Gastroesophageal sphincter (tissue), 4 donors: ENCODE results near the gene CCDC170. TPM values are rescaled to one million over a fixed set of nuclear protein-coding genes. Genes with fewer than 3 reads are reported as not detected.

Experiments
- ATAC-seq: fragments of 150-250 bp; one replicate; pipeline ENCODE4 v1.9.1; 2016; ENCODE audit warnings: mild to moderate bottlenecking, moderate library complexity
- H3K27ac ChIP-seq, 4 donors: fragments of 200-600 bp; sonication (generic) in 3 of 4; 1 replicate in 3 of 4; 2 replicates in 1 of 4; pipeline ENCODE4 v1.5.1; 2016 to 2019
- H3K27me3 ChIP-seq: fragments of 200-600 bp; sonication (generic); one replicate; pipeline ENCODE4 v1.5.1; 2019
- H3K36me3 ChIP-seq, 2 donors: fragments of 200-600 bp; sonication (generic); one replicate each; pipeline ENCODE4 v1.5.1; 2019; ENCODE audit warnings: control low read depth in 1 of 2
- H3K4me1 ChIP-seq, 3 donors: fragments of 200-600 bp; sonication (generic); 1 replicate in 2 of 3; 2 replicates in 1 of 3; pipeline ENCODE4 v1.5.1; 2016 to 2019; ENCODE audit warnings: control low read depth in 2 of 3
- H3K4me3 ChIP-seq, 2 donors: fragments of 200-600 bp; sonication (generic); one replicate each; pipeline ENCODE4 v1.5.1; 2019; ENCODE audit warnings: mild to moderate bottlenecking in 1 of 2, moderate library complexity in 1 of 2
- H3K9me3 ChIP-seq, 3 donors: fragments of 200-600 bp; sonication (generic); one replicate each; pipeline ENCODE4 v1.5.1; 2017 to 2019; ENCODE audit warnings: control low read depth in 2 of 3
- EP300 ChIP-seq: sonication (generic); formaldehyde crosslinking; IDR thresholded peaks from one replicate; pipeline ENCODE4 v1.6.1; 2017; ENCODE audit warnings: antibody characterized with exemption, mild to moderate bottlenecking
- POLR2A ChIP-seq, 2 donors: fragments of 450-650 bp; IDR thresholded peaks; one replicate each; pipeline ENCODE4 v1.6.1; 2017; ENCODE audit warnings: antibody characterized with exemption in 2 of 2, mild to moderate bottlenecking in 2 of 2, moderate library complexity in 1 of 2
- POLR2AphosphoS5 ChIP-seq: sonication (generic); formaldehyde crosslinking; IDR thresholded peaks from one replicate; pipeline ENCODE4 v1.6.1; 2017; ENCODE audit warnings: antibody characterized with exemption
- WGBS, 2 donors: methylation state at CpG; one replicate each; pipeline ENCODE4 v1.1.5; 2018; ENCODE audit warnings: low coverage in 1 of 2; 5-methylcytosine and 5-hydroxymethylcytosine counted together
- total RNA-seq, 4 donors: library from RNA; depleted of rRNA; stranded (reverse); fragments of >200 nt; gene quantifications; one replicate each; pipeline ENCODE4 v1.1.0, GENCODE V29; 2016
- TF ChIP-seq, protein P1 (sequence below), 4 experiments: fragments of 200-600 bp in 2 of 4; fragments of 450-650 bp in 2 of 4; sonication (generic) in 1 of 4; IDR thresholded peaks; one replicate each; pipeline ENCODE4 v1.5.1; 2017 to 2019; ENCODE audit warnings: antibody characterized with exemption in 4 of 4, mild to moderate bottlenecking in 2 of 4, moderate library complexity in 2 of 4

Gene CCDC170
- total RNA-seq, 4 donors from 2014 or later: 0.23 to 1.2 (median 0.77) TPM

DNA sequence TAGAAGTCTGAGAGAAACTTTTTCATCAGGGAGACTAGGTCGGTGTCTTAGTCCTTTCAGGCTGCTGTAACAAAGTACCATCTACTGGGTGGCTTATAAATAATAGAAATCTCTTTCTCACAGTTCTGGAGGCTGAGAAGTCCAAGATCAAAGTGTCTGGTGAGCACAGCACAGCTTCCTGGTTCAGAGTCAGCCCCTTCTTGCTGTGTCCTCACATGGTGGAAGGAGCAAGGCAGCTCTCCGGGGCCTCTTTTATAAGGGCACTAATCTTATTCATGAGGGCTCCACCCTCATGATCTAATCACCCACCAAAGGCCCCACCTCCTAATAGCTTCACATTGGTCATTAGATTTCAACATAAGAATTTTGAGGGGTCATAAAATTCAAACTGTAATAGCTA lies 122.8 kb downstream of the CCDC170 start:
- H3K9me3 ChIP-seq: peaks cover 0 to 9% (median 0%) of the 10 kb centered on the region in 3 donors
- H3K27ac ChIP-seq: no peak overlapping the region
- no peaks in the 10 kb centered on the region for H3K27me3 ChIP-seq
- no peaks in the 10 kb centered on the region for H3K4me1 ChIP-seq
- no peak for ATAC-seq
- H3K4me3 ChIP-seq: no peak overlapping the region
- no peak for TF ChIP-seq EP300
- TF ChIP-seq, protein P1, sequence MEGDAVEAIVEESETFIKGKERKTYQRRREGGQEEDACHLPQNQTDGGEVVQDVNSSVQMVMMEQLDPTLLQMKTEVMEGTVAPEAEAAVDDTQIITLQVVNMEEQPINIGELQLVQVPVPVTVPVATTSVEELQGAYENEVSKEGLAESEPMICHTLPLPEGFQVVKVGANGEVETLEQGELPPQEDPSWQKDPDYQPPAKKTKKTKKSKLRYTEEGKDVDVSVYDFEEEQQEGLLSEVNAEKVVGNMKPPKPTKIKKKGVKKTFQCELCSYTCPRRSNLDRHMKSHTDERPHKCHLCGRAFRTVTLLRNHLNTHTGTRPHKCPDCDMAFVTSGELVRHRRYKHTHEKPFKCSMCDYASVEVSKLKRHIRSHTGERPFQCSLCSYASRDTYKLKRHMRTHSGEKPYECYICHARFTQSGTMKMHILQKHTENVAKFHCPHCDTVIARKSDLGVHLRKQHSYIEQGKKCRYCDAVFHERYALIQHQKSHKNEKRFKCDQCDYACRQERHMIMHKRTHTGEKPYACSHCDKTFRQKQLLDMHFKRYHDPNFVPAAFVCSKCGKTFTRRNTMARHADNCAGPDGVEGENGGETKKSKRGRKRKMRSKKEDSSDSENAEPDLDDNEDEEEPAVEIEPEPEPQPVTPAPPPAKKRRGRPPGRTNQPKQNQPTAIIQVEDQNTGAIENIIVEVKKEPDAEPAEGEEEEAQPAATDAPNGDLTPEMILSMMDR (IDR thresholded peaks at IDR 0.05): no peak
- no peak for TF ChIP-seq POLR2A (IDR thresholded peaks at IDR 0.05)
- TF ChIP-seq POLR2AphosphoS5: no peak
- 83 to 88% methylated on average over 1 to 2 of the region's 2 CpGs for WGBS, 2 donors
- no peaks in the 10 kb centered on the region for H3K36me3 ChIP-seq

DNA sequence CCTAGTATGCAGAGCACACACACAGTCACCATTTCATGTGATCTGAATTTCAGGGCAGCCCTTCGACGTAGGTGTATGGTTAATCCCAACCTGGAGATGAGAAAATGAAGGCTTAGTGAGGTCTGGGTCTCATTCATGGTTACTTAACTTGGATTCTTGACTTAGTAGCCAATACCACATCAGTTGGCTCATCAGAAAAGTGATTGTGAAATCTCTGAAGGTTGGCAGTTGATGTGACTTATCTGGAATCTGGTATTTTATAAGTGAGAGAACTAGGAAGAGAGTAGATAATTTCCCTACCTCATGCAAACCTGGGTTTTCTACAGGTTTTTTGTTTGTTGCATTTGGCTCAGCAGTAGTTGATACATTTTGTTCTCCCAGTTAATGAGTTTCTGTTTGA lies 123.7 kb downstream of the CCDC170 start:
- no peak overlapping the region for H3K27ac ChIP-seq
- no peak for ATAC-seq
- no peaks in the 10 kb centered on the region for H3K36me3 ChIP-seq
- TF ChIP-seq POLR2AphosphoS5 (no peak), POLR2A (IDR thresholded peaks at IDR 0.05) (no peak), EP300 (no peak)
- TF ChIP-seq, protein P1 (IDR thresholded peaks at IDR 0.05): no peak
- WGBS, 2 donors: no CpG with 5 or more reads among the region's 2 CpGs
- H3K9me3 ChIP-seq: peaks cover 0 to 9% (median 0%) of the 10 kb centered on the region in 3 donors
- H3K4me1 ChIP-seq: no peaks in the 10 kb centered on the region
- H3K4me3 ChIP-seq: no peak overlapping the region
- H3K27me3 ChIP-seq: no peaks in the 10 kb centered on the region

DNA sequence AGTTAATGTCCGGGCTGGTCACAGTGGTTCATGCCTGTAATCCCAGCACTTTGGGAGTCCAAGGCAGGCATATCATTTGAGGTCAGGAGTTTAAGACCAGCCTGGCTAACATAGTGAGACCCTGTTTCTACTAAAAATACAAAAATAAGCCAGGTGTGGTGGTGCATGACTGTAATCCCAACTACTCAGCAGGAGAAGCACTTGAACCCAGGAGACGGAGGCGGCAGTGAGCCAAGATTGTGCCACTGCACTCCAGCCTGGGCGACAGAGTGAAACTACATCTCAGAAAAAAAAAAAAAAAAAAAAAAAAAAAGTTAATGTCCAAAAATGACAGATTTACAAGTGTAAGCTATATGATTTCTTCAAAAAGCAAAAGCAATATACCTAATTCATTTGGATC lies 124.9 kb downstream of the CCDC170 start:
- Histone ChIP-seq H3K4me1 (no peaks in the 10 kb centered on the region), H3K4me3 (no peak overlapping the region), H3K36me3 (no peaks in the 10 kb centered on the region), H3K27ac (no peak overlapping the region), H3K27me3 (no peaks in the 10 kb centered on the region), H3K9me3 (peaks cover 0 to 9% (median 0%) of the 10 kb centered on the region in 3 donors)
- TF ChIP-seq POLR2AphosphoS5 (no peak), EP300 (no peak), POLR2A (IDR thresholded peaks at IDR 0.05) (no peak)
- TF ChIP-seq, protein P1 (IDR thresholded peaks at IDR 0.05): no peak
- no peak for ATAC-seq
- WGBS, 2 donors: 74 to 92% methylated on average over 2 to 3 of the region's 4 CpGs

DNA sequence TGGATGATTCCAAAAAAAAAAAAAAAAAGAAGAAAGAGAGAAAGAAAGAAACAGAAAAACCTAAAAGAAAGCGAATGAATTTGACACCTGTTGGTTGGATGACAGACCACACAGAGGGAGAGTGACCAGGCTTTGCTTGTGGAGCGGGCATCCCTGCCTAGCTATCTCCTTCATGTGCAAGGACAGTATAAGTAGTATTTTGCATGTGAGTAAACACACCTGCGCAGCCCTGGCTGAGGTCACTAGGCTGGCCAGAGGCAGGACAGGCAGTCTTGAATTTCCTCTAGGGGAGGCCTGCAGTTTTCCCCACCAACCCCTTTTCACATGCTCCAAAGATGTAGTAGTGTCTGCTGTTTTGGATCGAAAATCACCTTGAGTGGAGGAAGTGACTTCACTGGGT lies 126.4 kb downstream of the CCDC170 start:
- ATAC-seq: no peak
- no peak for TF ChIP-seq POLR2A (IDR thresholded peaks at IDR 0.05)
- no peak for TF ChIP-seq POLR2AphosphoS5
- TF ChIP-seq EP300: no peak
- TF ChIP-seq, protein P1 (IDR thresholded peaks at IDR 0.05): no peak
- WGBS, 2 donors: 60 to 73% methylated on average over 1 to 4 of the region's 4 CpGs
- Histone ChIP-seq H3K27ac (no peak overlapping the region), H3K9me3 (peaks cover 0 to 9% (median 0%) of the 10 kb centered on the region in 3 donors), H3K4me1 (no peaks in the 10 kb centered on the region), H3K27me3 (no peaks in the 10 kb centered on the region), H3K4me3 (no peak overlapping the region), H3K36me3 (no peaks in the 10 kb centered on the region)

DNA sequence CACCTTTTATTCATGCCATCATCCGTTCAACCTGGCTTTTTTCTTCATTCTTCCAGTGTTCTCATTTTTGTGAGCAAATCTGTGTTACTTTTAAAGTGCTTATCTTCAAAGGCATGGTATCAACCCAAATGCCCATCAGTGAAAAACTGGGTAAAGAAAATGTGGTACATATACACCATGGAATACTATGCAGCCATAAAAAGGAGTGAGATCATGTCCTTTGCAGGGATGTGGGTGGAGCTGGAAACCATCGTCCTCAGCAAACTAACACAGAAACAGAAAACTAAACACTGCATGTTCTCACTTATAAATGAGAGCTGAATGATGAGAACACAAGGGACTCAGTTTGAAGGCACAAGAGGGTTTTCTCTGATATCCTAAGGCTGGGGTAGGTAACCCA lies 130.3 kb downstream of the CCDC170 start:
- ATAC-seq: no peak
- Histone ChIP-seq H3K4me1 (no peaks in the 10 kb centered on the region), H3K27ac (no peak overlapping the region), H3K27me3 (no peaks in the 10 kb centered on the region), H3K9me3 (no peaks in the 10 kb centered on the region), H3K4me3 (no peak overlapping the region), H3K36me3 (no peaks in the 10 kb centered on the region)
- 88 to 89% methylated on average over 2 of the region's 2 CpGs for WGBS, 2 donors
- no peak for TF ChIP-seq EP300
- no peak for TF ChIP-seq POLR2AphosphoS5
- TF ChIP-seq, protein P1 (IDR thresholded peaks at IDR 0.05): no peak
- no peak for TF ChIP-seq POLR2A (IDR thresholded peaks at IDR 0.05)
